HG03558 (cell line): ENCODE measurements around the gene RABAC1.
"Not testable (repeated sequence)": the region's sequence is repeated elsewhere in the genome, so short reads cannot be mapped to it uniquely, and the experiment has no call there.

ENCODE experiments used
- ATAC-seq: cut with Tn5 transposase; IDR thresholded peaks from one replicate; pipeline ENCODE4 v1.9.1; 2021; ENCODE audit warnings: moderate number of reproducible peaks; ENCODE audit not compliant: unreplicated experiment; ENCODE audit errors: extremely low read depth

The RABAC1 gene, protein sequence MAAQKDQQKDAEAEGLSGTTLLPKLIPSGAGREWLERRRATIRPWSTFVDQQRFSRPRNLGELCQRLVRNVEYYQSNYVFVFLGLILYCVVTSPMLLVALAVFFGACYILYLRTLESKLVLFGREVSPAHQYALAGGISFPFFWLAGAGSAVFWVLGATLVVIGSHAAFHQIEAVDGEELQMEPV

GRCh38 chr19:41959056-41960053 is at the start of gene RABAC1:
TSS of gene RABAC1 (minus strand) at chr19:41959321. CDS start at chr19:41959292, 29 bp downstream.
- peak; percentile 57 for ATAC-seq

DNA sequence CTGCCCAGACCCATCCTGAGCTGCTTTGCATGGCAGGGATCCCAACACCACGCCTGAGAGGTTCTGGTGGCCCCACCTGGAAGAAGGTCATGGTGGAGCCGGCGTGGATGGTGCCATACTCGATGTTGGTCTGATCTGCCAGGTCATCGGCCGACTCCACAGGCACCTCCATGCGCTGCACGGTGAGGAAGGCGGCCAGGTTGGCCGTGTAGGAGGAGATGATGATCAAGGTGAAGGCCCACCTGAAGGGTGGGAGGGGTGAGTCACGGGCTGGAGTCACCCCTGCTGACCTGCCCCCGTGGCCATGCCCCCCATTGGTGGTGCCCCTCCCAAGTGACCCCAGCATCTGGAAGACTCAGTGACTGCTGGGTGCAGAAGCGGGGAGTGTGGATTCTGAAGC is 47.4 kb upstream of the RABAC1 start:
- ATAC-seq, result no peak

- ATAC-seq, result no peak
These were observed 46.4 kb upstream of the RABAC1 start for GRCh38 chr19:42005504-42005903.

GRCh38 chr19:42003506-42004294 is 44.6 kb upstream of the RABAC1 start:
- no peak for ATAC-seq

DNA sequence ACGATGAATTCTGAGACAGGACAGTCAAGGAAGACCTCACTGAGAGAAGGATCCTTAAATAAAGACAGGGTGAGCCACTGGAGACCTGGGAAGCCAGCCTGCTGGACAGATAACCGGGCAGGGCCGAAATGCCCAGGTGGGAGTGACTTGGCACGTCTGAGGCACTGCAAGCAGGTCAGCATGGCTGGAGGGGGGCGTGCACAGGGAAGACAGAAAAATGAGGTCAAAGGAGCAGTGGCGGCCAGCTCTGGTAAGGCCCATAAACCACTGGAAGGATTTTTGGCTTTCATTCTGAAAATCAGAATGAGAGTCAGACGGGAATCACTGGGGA is 40.7 kb upstream of the RABAC1 start:
- no peak for ATAC-seq

DNA sequence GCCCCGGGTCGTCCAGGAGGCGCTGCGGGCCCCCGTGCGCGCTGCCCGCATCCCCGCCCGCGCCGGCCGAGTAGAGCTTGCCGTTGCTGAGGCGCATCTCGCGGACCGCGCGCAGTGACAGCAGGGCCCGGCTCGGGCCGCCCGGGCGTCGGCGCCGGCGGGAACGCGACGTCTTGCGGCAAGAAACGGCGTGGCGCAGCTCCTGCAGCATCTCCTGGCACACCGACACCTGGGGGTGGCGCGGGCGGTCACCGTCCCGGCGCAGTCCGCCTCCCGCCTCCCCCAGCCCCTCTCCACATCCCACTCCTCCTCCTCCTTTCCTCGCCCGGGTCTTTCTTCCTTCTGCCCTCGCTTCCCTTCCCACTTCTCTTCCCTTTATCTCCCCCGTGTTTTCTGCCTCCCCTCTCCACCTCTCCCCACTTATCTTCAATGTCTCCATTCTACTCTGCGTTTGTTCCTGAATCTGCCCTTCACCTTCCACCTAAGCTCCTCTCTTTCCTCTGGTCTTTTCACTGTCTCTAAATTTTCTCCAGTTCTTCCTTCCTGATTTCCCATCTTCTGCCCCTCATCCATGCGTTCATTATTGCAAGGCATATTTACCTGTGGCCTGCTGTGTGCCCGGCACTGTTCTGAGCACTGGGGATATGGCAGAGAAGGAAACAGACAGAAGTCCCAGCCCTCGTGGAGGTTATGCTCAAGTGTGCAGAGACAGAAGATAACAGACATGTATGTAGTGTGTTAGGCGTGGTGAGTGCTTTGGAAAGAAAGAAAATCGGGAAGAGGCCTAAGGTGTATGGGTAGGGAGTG is 40.2 kb upstream of the RABAC1 start:
- ATAC-seq, result no peak

- no peak for ATAC-seq
These were observed 39.3 kb upstream of the RABAC1 start for GRCh38 chr19:41998246-41999020.

DNA sequence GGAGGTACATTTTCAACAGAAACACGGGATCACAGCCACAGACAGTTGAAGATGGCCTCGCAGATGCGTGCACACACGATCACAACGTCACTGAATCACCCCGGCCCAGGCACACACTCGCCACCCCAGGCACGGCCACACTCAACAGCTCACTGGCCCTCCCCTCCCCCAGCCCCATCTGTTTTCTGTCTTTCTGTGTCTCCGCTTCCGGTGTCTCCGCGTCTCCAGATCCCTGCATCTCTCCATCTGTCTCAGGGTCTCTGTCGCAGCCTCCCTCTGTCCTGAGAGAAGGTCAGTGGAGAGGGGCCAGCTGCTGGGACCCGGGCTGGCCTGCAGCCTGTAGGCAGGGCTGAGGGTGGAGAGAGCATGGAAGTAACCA is 38.7 kb upstream of the RABAC1 start:
- ATAC-seq, result no peak

- ATAC-seq, result no peak
These were observed 38.2 kb upstream of the RABAC1 start for GRCh38 chr19:41997121-41997850.

GRCh38 chr19:41995959-41996797 is 37.1 kb upstream of the RABAC1 start:
- ATAC-seq, result no peak

GRCh38 chr19:41994994-41995958 is 36.2 kb upstream of the RABAC1 start:
- no peak for ATAC-seq

GRCh38 chr19:41994521-41994971 is 35.4 kb upstream of the RABAC1 start:
- ATAC-seq, result no peak

- ATAC-seq, result no peak
These were observed 34.7 kb upstream of the RABAC1 start, which contains the start of gene ATP1A3 for GRCh38 chr19:41993612-41994483. TSS of gene ATP1A3 (minus strand) at chr19:41994230. CDS start at chr19:41994076, 154 bp downstream.

GRCh38 chr19:41991925-41992569 is 32.9 kb upstream of the RABAC1 start:
- not testable (repeated sequence) for ATAC-seq

DNA sequence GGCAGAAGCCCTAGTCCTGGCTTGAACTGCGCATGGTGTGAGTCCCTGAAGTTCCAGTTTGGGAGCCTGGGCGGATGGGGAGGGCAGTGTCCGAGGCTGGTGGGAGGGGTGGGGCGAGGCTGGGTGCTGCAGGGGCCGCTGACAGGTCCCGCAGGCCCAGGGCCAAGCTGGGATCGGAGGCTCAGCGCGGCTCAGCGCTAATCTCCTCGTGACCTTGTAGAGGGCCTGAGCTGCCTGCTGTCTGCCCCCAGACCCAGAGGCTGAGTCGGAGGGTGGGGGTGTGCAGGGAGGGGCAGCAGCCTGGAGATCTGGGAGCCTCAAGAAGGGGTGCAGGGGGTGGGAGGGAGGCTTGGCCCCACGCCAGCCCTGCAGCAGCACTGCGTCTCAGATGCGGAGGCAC is 31.9 kb upstream of the RABAC1 start:
- ATAC-seq, result no peak
